ENCODE results near the gene GATAD2A. TPM values are rescaled to one million over a fixed set of nuclear protein-coding genes. Genes with fewer than 3 reads are reported as not detected.

The GATAD2A gene
- total and polyA plus RNA-seq, 2 donors from 2014 or later, result 18.0 to 91.0 TPM

- no peak for FAIRE-seq
- intact Hi-C loops (cut with DNase I), result no loop called here
- peaks cover 0 to 6% (median 6%) of the 10 kb centered on the region in 3 donors for H3K36me3 ChIP-seq (ENCODE audit: control insufficient read depth in 2 of 3, insufficient read depth in 3 of 3, low read length in 3 of 3)
These were observed 102.7 kb downstream of the GATAD2A start for GRCh38 chr19:19508217-19508616.

GRCh38 chr19:19510432-19510831 is 105.0 kb downstream of the GATAD2A start:
- FAIRE-seq (no peak), DNase-seq (no peak)
- Histone ChIP-seq H3K36me3 (ENCODE audit: control insufficient read depth in 2 of 3, insufficient read depth in 3 of 3, low read length in 3 of 3) (no peaks in the 10 kb centered on the region), H3K27me3 (ENCODE audit: control insufficient read depth, insufficient read depth, low read length) (no peaks in the 10 kb centered on the region), H3K9me3 (ENCODE audit: control insufficient read depth in 2 of 3, insufficient read depth in 1 of 3, low read length in 3 of 3) (no peaks in the 10 kb centered on the region), H3K27ac (ENCODE audit: low read depth in 2 of 2, low read length in 2 of 2) (no peak overlapping the region), H3K4me3 (ENCODE audit: low read length in 3 of 3) (no peak overlapping the region), H3K4me1 (ENCODE audit: control insufficient read depth in 2 of 3, insufficient read depth in 2 of 3, low read depth in 1 of 3, low read length in 3 of 3) (peaks cover 0 to 4% (median 2%) of the 10 kb centered on the region in 3 donors), H3K9ac (ENCODE audit: low read length in 3 of 3) (no peak overlapping the region)
- intact Hi-C loops (cut with DNase I), result no loop called here
- no peak for TF ChIP-seq CTCF (IDR thresholded peaks at IDR 0.05; ENCODE audit: borderline replicate concordance, extremely low read depth, insufficient read depth)

More at GRCh38 chr19:19508217-19508616, 102.7 kb downstream of the GATAD2A start:
- H3K9ac ChIP-seq (ENCODE audit: low read length in 3 of 3), result no peak overlapping the region
- H3K4me3 ChIP-seq (ENCODE audit: low read length in 3 of 3), result no peak overlapping the region
- no peaks in the 10 kb centered on the region for H3K4me1 ChIP-seq (ENCODE audit: control insufficient read depth in 2 of 3, insufficient read depth in 2 of 3, low read depth in 1 of 3, low read length in 3 of 3)
- H3K27ac ChIP-seq (ENCODE audit: low read depth in 2 of 2, low read length in 2 of 2), result no peak overlapping the region
- no peak for DNase-seq
- TF ChIP-seq CTCF (IDR thresholded peaks at IDR 0.05; ENCODE audit: borderline replicate concordance, extremely low read depth, insufficient read depth), result no peak
- H3K27me3 ChIP-seq (ENCODE audit: control insufficient read depth, insufficient read depth, low read length), result no peaks in the 10 kb centered on the region
- no peaks in the 10 kb centered on the region for H3K9me3 ChIP-seq (ENCODE audit: control insufficient read depth in 2 of 3, insufficient read depth in 1 of 3, low read length in 3 of 3)

GRCh38 chr19:19513682-19514081 is 108.2 kb downstream of the GATAD2A start:
- H3K27ac ChIP-seq (ENCODE audit: low read depth in 2 of 2, low read length in 2 of 2), result no peak overlapping the region

More at GRCh38 chr19:19513682-19514081, 108.2 kb downstream of the GATAD2A start:
- TF ChIP-seq CTCF (IDR thresholded peaks at IDR 0.05; ENCODE audit: borderline replicate concordance, extremely low read depth, insufficient read depth), result no peak
- H3K4me3 ChIP-seq (ENCODE audit: low read length in 3 of 3), result peak overlapping the region in 1 of 3 donors; percentile 35
- H3K9ac ChIP-seq (ENCODE audit: low read length in 3 of 3), result no peak overlapping the region
- intact Hi-C loops (cut with DNase I), result no loop called here
- H3K4me1 ChIP-seq (ENCODE audit: control insufficient read depth in 2 of 3, insufficient read depth in 2 of 3, low read depth in 1 of 3, low read length in 3 of 3), result peaks cover 0 to 9% (median 6%) of the 10 kb centered on the region in 3 donors
- no peak for FAIRE-seq
- no peaks in the 10 kb centered on the region for H3K27me3 ChIP-seq (ENCODE audit: control insufficient read depth, insufficient read depth, low read length)
- H3K9me3 ChIP-seq (ENCODE audit: control insufficient read depth in 2 of 3, insufficient read depth in 1 of 3, low read length in 3 of 3), result no peaks in the 10 kb centered on the region
- peak in 1 of 5 donors; percentile 69 for DNase-seq
- H3K36me3 ChIP-seq (ENCODE audit: control insufficient read depth in 2 of 3, insufficient read depth in 3 of 3, low read length in 3 of 3), result no peaks in the 10 kb centered on the region

All from kidney (tissue), 14 donors.